ENCODE data around the gene CPPED1.

The CPPED1 gene

GRCh38 chr16:12758670-12759558 lies 44.8 kb downstream of the CPPED1 start:
- peak in 1 of 2 donors; percentile 29 for DNase-seq
- Histone ChIP-seq H3K9me3 (ENCODE audit: insufficient read depth, low read depth, low read length) (no peaks in the 10 kb centered on the region), H3K79me1 (ENCODE audit: low read length) (no peaks in the 10 kb centered on the region), H4K12ac (ENCODE audit: low read depth, low read length) (no peak overlapping the region), H3K18ac (ENCODE audit: low read length) (no peak overlapping the region), H3K4me3 (ENCODE audit: low read depth, low read length) (no peak overlapping the region), H3K4me1 (ENCODE audit: control insufficient read depth in 1 of 2, insufficient read depth in 2 of 2, low read length in 2 of 2) (no peaks in the 10 kb centered on the region), H2BK12ac (ENCODE audit: low read length) (no peak overlapping the region), H3K36me3 (ENCODE audit: control insufficient read depth in 1 of 2, insufficient read depth in 2 of 2, low read length in 2 of 2) (no peaks in the 10 kb centered on the region), H3K4me2 (ENCODE audit: low read length) (no peak overlapping the region), H4K8ac (ENCODE audit: low read depth, low read length) (no peak overlapping the region), H3K27me3 (ENCODE audit: insufficient read depth, low read length) (no peaks in the 10 kb centered on the region), H2AK5ac (ENCODE audit: low read length) (no peak overlapping the region), H3K79me2 (ENCODE audit: control insufficient read depth, insufficient read depth, low read length, poor library complexity) (no peaks in the 10 kb centered on the region), H2AFZ (ENCODE audit: insufficient read depth, low read length, poor library complexity) (no peak overlapping the region), H3K4ac (ENCODE audit: low read depth, low read length) (no peak overlapping the region), H3K14ac (ENCODE audit: low read length) (no peak overlapping the region), H3K9ac (ENCODE audit: low read length) (no peak overlapping the region), H2BK5ac (ENCODE audit: low read depth, low read length, poor library complexity) (no peak overlapping the region), H2BK120ac (ENCODE audit: insufficient read depth, low read length, poor library complexity) (no peak overlapping the region), H3K23ac (ENCODE audit: low read length) (no peak overlapping the region), H4K91ac (ENCODE audit: low read depth, low read length) (no peak overlapping the region), H3K27ac (ENCODE audit: low read depth, low read length) (no peak overlapping the region)
- whole genome bisulfite sequencing (ENCODE audit: extremely low coverage, insufficient coverage, insufficient read length) = no CpG with 5 or more reads among the region's 9 CpGs

GRCh38 chr16:12758031-12758669 lies 45.5 kb downstream of the CPPED1 start:
- no CpG with 5 or more reads among the region's 5 CpGs for WGBS (ENCODE audit: extremely low coverage, insufficient coverage, insufficient read length)
- no peaks in the 10 kb centered on the region for H3K9me3 ChIP-seq (ENCODE audit: insufficient read depth, low read depth, low read length)
- H4K12ac ChIP-seq (ENCODE audit: low read depth, low read length) = no peak overlapping the region

GRCh38 chr16:12757546-12757945 lies 46.1 kb downstream of the CPPED1 start:
- WGBS (ENCODE audit: extremely low coverage, insufficient coverage, insufficient read length) = no CpG with 5 or more reads among the region's 7 CpGs
- Histone ChIP-seq H2AK5ac (ENCODE audit: low read length) (no peak overlapping the region), H3K27me3 (ENCODE audit: insufficient read depth, low read length) (no peaks in the 10 kb centered on the region), H4K91ac (ENCODE audit: low read depth, low read length) (no peak overlapping the region), H3K79me2 (ENCODE audit: control insufficient read depth, insufficient read depth, low read length, poor library complexity) (no peaks in the 10 kb centered on the region), H3K4me3 (ENCODE audit: low read depth, low read length) (no peak overlapping the region), H3K36me3 (ENCODE audit: control insufficient read depth in 1 of 2, insufficient read depth in 2 of 2, low read length in 2 of 2) (no peaks in the 10 kb centered on the region), H3K9ac (ENCODE audit: low read length) (no peak overlapping the region), H3K18ac (ENCODE audit: low read length) (no peak overlapping the region), H3K14ac (ENCODE audit: low read length) (no peak overlapping the region), H4K12ac (ENCODE audit: low read depth, low read length) (no peak overlapping the region), H4K8ac (ENCODE audit: low read depth, low read length) (no peak overlapping the region), H3K4me1 (ENCODE audit: control insufficient read depth in 1 of 2, insufficient read depth in 2 of 2, low read length in 2 of 2) (no peaks in the 10 kb centered on the region), H3K4me2 (ENCODE audit: low read length) (no peak overlapping the region), H2BK120ac (ENCODE audit: insufficient read depth, low read length, poor library complexity) (no peak overlapping the region), H3K9me3 (ENCODE audit: insufficient read depth, low read depth, low read length) (no peaks in the 10 kb centered on the region), H2BK5ac (ENCODE audit: low read depth, low read length, poor library complexity) (no peak overlapping the region), H2BK12ac (ENCODE audit: low read length) (no peak overlapping the region), H3K23ac (ENCODE audit: low read length) (no peak overlapping the region), H3K4ac (ENCODE audit: low read depth, low read length) (no peak overlapping the region), H3K27ac (ENCODE audit: low read depth, low read length) (no peak overlapping the region), H2AFZ (ENCODE audit: insufficient read depth, low read length, poor library complexity) (no peak overlapping the region), H3K79me1 (ENCODE audit: low read length) (no peaks in the 10 kb centered on the region)
- no peak for DNase-seq

More at GRCh38 chr16:12758031-12758669, 45.5 kb downstream of the CPPED1 start:
- no peak overlapping the region for H3K14ac ChIP-seq (ENCODE audit: low read length)
- no peak overlapping the region for H3K18ac ChIP-seq (ENCODE audit: low read length)
- peak in 1 of 2 donors; percentile 56 for DNase-seq
- H3K27me3 ChIP-seq (ENCODE audit: insufficient read depth, low read length) = no peaks in the 10 kb centered on the region
- H3K23ac ChIP-seq (ENCODE audit: low read length) = no peak overlapping the region
- H3K36me3 ChIP-seq (ENCODE audit: control insufficient read depth in 1 of 2, insufficient read depth in 2 of 2, low read length in 2 of 2) = no peaks in the 10 kb centered on the region
- H4K8ac ChIP-seq (ENCODE audit: low read depth, low read length) = no peak overlapping the region
- H3K9ac ChIP-seq (ENCODE audit: low read length) = no peak overlapping the region
- H2BK5ac ChIP-seq (ENCODE audit: low read depth, low read length, poor library complexity) = no peak overlapping the region
- no peak overlapping the region for H2AFZ ChIP-seq (ENCODE audit: insufficient read depth, low read length, poor library complexity)
- no peaks in the 10 kb centered on the region for H3K79me1 ChIP-seq (ENCODE audit: low read length)
- no peak overlapping the region for H2BK12ac ChIP-seq (ENCODE audit: low read length)
- H3K4me2 ChIP-seq (ENCODE audit: low read length) = no peak overlapping the region
- no peak overlapping the region for H3K4me3 ChIP-seq (ENCODE audit: low read depth, low read length)
- no peaks in the 10 kb centered on the region for H3K4me1 ChIP-seq (ENCODE audit: control insufficient read depth in 1 of 2, insufficient read depth in 2 of 2, low read length in 2 of 2)
- H3K27ac ChIP-seq (ENCODE audit: low read depth, low read length) = no peak overlapping the region
- H2AK5ac ChIP-seq (ENCODE audit: low read length) = no peak overlapping the region
- H3K79me2 ChIP-seq (ENCODE audit: control insufficient read depth, insufficient read depth, low read length, poor library complexity) = no peaks in the 10 kb centered on the region
- H3K4ac ChIP-seq (ENCODE audit: low read depth, low read length) = no peak overlapping the region
- no peak overlapping the region for H4K91ac ChIP-seq (ENCODE audit: low read depth, low read length)
- H2BK120ac ChIP-seq (ENCODE audit: insufficient read depth, low read length, poor library complexity) = no peak overlapping the region

- no peak overlapping the region for H3K18ac ChIP-seq (ENCODE audit: low read length)
- no peaks in the 10 kb centered on the region for H3K79me1 ChIP-seq (ENCODE audit: low read length)
- H3K9ac ChIP-seq (ENCODE audit: low read length) = no peak overlapping the region
- H3K14ac ChIP-seq (ENCODE audit: low read length) = no peak overlapping the region
- no peak overlapping the region for H2AFZ ChIP-seq (ENCODE audit: insufficient read depth, low read length, poor library complexity)
- no peak overlapping the region for H2BK120ac ChIP-seq (ENCODE audit: insufficient read depth, low read length, poor library complexity)
- peak in 1 of 2 donors; percentile 7 for DNase-seq
- no peaks in the 10 kb centered on the region for H3K4me1 ChIP-seq (ENCODE audit: control insufficient read depth in 1 of 2, insufficient read depth in 2 of 2, low read length in 2 of 2)
- no peak overlapping the region for H3K4me2 ChIP-seq (ENCODE audit: low read length)
- H3K4me3 ChIP-seq (ENCODE audit: low read depth, low read length) = no peak overlapping the region
- no peak overlapping the region for H4K91ac ChIP-seq (ENCODE audit: low read depth, low read length)
- no peak overlapping the region for H2AK5ac ChIP-seq (ENCODE audit: low read length)
- WGBS (ENCODE audit: extremely low coverage, insufficient coverage, insufficient read length) = no CpG with 5 or more reads among the region's 4 CpGs
- no peak overlapping the region for H2BK5ac ChIP-seq (ENCODE audit: low read depth, low read length, poor library complexity)
- no peak overlapping the region for H3K27ac ChIP-seq (ENCODE audit: low read depth, low read length)
- H3K36me3 ChIP-seq (ENCODE audit: control insufficient read depth in 1 of 2, insufficient read depth in 2 of 2, low read length in 2 of 2) = no peaks in the 10 kb centered on the region
- H3K27me3 ChIP-seq (ENCODE audit: insufficient read depth, low read length) = no peaks in the 10 kb centered on the region
- no peak overlapping the region for H4K12ac ChIP-seq (ENCODE audit: low read depth, low read length)
- no peaks in the 10 kb centered on the region for H3K79me2 ChIP-seq (ENCODE audit: control insufficient read depth, insufficient read depth, low read length, poor library complexity)
- no peak overlapping the region for H3K4ac ChIP-seq (ENCODE audit: low read depth, low read length)
- no peak overlapping the region for H3K23ac ChIP-seq (ENCODE audit: low read length)
- H3K9me3 ChIP-seq (ENCODE audit: insufficient read depth, low read depth, low read length) = no peaks in the 10 kb centered on the region
- no peak overlapping the region for H4K8ac ChIP-seq (ENCODE audit: low read depth, low read length)
- H2BK12ac ChIP-seq (ENCODE audit: low read length) = no peak overlapping the region
These were observed 48.7 kb downstream of the CPPED1 start for GRCh38 chr16:12754824-12755543.

All from trophoblast cell (in vitro differentiated cells and primary cell).